ENCODE results near the gene GLYR1. TPM values are rescaled to one million over a fixed set of nuclear protein-coding genes. Genes with fewer than 3 reads are reported as not detected.

Gene GLYR1
- total and polyA plus RNA-seq, 2 donors (not counting 3 experiments of a cell fraction or from before 2014, with no cell fraction given): 47.9 to 107 TPM

DNA sequence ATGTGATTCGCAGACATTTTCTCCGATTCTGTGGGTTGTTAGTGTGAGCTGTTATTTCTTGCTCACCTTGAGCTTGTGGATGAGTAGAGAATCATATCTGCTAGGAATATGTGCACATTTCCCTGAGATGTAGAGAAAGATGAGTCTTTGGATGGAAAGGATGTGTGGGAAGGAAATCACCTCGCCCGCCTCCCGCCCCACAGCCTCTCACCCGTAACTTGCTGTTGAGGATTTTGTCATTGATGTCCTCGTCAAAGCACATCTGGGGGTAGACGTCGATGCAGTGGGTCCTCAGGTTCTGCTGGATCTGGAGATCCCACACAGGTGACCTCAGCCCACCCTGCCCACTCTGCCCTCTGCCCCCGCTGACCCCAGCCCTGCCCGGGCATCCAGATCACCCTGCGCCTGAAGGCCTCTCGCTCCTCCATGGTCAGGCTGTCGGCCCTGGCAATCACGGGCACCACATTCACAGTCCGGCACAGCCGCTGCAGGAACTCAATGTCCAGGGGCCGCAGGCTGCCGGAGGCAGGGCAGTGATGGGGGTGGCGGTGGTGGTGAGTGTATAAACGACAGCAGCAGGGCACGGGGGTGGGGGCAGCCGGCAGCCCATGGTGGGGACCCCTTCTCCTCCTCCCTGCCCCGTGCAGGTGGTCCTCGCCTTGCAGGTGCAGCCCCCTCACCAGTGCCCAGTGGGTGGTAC, 63.7 kb downstream of the GLYR1 start:
- Histone ChIP-seq H3K4me2 (ENCODE audit: insufficient read depth, low read length) (no peak overlapping the region), H4K20me1 (replicated peaks; ENCODE audit: control insufficient read depth, extremely low read depth, insufficient read depth, low read length) (no peaks in the 10 kb centered on the region), H3K4me3 (replicated peaks in 1 of 3; ENCODE audit: insufficient read depth in 1 of 3, low read depth in 1 of 3, low read length in 3 of 3) (no peak overlapping the region), H2AFZ (ENCODE audit: low read depth, low read length) (no peak overlapping the region), H3K27me3 (ENCODE audit: control insufficient read depth in 2 of 2, insufficient read depth in 2 of 2, low read length in 2 of 2) (no peaks in the 10 kb centered on the region), H3K79me2 (ENCODE audit: control insufficient read depth, insufficient read depth, low read length) (no peaks in the 10 kb centered on the region), H3K9ac (replicated peaks; ENCODE audit: extremely low read depth, insufficient read depth, low read length) (no peak overlapping the region), H3K9me3 (replicated peaks; ENCODE audit: control insufficient read depth, insufficient read depth, low read length) (no peaks in the 10 kb centered on the region), H3K9me1 (replicated peaks; ENCODE audit: control insufficient read depth, extremely low read depth, insufficient read depth, low read length) (no peaks in the 10 kb centered on the region), H3K27ac (ENCODE audit: insufficient read depth, low read depth, low read length) (no peak overlapping the region), H3K36me3 (ENCODE audit: control insufficient read depth in 2 of 2, extremely low read depth in 1 of 2, insufficient read depth in 2 of 2, low read length in 2 of 2) (no peaks in the 10 kb centered on the region), H3K4me1 (ENCODE audit: control insufficient read depth, extremely low read depth, insufficient read depth, low read length) (no peaks in the 10 kb centered on the region)
- no TSS peak for BruUV-seq (replicated peaks)
- TF ChIP-seq POLR2AphosphoS5 (IDR thresholded peaks at IDR 0.05; ENCODE audit: insufficient read depth, low read depth, low read length) (no peak), GATA2 (IDR thresholded peaks at IDR 0.05; ENCODE audit: insufficient read depth, insufficient read length, low read depth, low read length) (no peak), JUN (IDR thresholded peaks at IDR 0.05; ENCODE audit: borderline replicate concordance, insufficient read depth, insufficient read length, low read depth) (no peak), POLR2A (IDR thresholded peaks at IDR 0.05; ENCODE audit: low read depth, low read length) (no peak), MYC (IDR thresholded peaks at IDR 0.05; ENCODE audit: low read depth, low read length) (no peak), FOS (IDR thresholded peaks at IDR 0.05; ENCODE audit: borderline replicate concordance, insufficient read depth, low read length) (no peak), EZH2 (IDR thresholded peaks at IDR 0.05; ENCODE audit: borderline replicate concordance, low read depth, low read length, severe bottlenecking) (no peak)
- TF ChIP-seq, protein P1, sequence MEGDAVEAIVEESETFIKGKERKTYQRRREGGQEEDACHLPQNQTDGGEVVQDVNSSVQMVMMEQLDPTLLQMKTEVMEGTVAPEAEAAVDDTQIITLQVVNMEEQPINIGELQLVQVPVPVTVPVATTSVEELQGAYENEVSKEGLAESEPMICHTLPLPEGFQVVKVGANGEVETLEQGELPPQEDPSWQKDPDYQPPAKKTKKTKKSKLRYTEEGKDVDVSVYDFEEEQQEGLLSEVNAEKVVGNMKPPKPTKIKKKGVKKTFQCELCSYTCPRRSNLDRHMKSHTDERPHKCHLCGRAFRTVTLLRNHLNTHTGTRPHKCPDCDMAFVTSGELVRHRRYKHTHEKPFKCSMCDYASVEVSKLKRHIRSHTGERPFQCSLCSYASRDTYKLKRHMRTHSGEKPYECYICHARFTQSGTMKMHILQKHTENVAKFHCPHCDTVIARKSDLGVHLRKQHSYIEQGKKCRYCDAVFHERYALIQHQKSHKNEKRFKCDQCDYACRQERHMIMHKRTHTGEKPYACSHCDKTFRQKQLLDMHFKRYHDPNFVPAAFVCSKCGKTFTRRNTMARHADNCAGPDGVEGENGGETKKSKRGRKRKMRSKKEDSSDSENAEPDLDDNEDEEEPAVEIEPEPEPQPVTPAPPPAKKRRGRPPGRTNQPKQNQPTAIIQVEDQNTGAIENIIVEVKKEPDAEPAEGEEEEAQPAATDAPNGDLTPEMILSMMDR (IDR thresholded peaks at IDR 0.05; ENCODE audit: extremely low read depth in 1 of 2, insufficient read depth in 1 of 2, low read depth in 1 of 2, low read length in 2 of 2): no peak
- TF ChIP-seq, protein P2, sequence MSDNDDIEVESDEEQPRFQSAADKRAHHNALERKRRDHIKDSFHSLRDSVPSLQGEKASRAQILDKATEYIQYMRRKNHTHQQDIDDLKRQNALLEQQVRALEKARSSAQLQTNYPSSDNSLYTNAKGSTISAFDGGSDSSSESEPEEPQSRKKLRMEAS (IDR thresholded peaks at IDR 0.05; ENCODE audit: insufficient read depth, insufficient read length): no peak
- DNase-seq (ENCODE audit: low read depth, low spot score): no peak
- dilution Hi-C loops (cut with MboI; ENCODE audit: extremely low pct_ligation_motif_present, low sequenced_read_pairs) (no loop called here), intact Hi-C loops (cut with micrococcal nuclease) (no loop called here)
- POLR2A ChIA-PET: no interaction called here
- CTCF ChIA-PET: no interaction called here
- FAIRE-seq: no peak

Data from endothelial cell of umbilical vein (primary cell).